Measurements from ENCODE around the gene ARMH1.
A peak's percentile ranks its signal among the peaks of the same experiment; 100 is the strongest.
"Not testable (repeated sequence)": the region's sequence is repeated elsewhere in the genome, so short reads cannot be mapped to it uniquely, and the experiment has no call there.

The ARMH1 gene

DNA sequence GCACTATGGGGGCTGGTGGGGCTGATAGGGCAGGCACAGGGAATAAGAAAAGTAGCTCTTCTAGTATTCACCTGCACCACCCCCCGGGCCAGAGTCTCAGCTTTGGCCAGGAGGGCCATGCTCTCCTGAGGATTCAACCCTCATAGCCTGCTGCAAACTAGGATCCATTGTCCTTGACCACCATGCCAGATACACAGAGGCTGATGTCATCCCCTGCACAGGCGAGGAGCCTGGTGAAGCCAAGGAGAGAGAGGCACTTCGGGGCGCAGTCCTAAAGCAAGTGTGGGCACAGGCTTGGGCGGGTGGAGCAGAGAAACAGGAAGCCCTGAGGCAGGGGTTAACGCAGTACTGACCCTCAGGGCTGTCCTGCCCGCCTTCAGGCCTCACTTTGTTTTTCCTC, 29.7 kb upstream of the ARMH1 start:
- DNase-seq (ENCODE audit: low read depth in 2 of 2): no peak

GRCh38 chr1:44645476-44646244, 28.9 kb upstream of the ARMH1 start:
- DNase-seq (ENCODE audit: low read depth in 2 of 2): no peak

DNA sequence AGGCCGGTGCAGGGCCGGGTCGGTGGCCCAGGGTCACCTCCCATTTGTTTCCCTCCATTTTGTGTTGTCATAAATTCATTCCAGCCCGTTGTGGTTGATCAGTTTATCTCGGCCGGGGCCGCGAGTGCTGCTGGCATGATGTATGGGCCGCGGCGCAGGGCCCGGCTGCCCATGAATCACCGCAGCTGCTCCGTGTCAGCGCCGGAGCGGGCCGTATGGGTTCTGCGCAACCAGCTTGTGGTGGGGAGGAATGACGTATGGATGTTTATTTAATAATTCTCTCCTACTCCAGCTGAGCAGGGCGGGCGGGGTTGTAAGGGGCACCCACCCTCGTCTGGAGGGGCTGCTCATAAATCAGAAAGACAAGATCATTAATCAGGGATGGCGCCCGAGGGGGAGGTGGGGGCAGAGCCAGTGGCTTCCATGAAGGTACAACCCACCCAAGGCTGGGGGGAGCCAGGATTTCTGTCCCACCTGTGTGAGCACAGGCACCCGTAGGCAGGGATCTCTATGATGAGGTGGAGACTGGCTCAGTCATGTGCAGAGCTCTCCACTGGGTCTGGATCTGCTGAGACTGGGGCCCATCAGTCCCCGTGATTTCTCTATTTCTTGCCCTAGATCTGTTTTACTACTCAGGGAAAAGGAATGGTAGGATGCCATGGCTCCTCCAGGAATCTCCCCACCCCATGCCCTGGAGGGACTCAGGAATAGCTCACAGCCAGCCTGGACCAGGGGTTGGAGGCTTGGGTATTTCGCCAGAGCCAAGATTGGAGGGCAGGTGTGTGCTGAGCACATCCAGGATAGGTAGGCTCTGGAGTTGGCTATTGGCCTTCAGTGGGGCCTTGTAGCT, 28.0 kb upstream of the ARMH1 start:
- DNase-seq (ENCODE audit: low read depth in 2 of 2): no peak

DNA sequence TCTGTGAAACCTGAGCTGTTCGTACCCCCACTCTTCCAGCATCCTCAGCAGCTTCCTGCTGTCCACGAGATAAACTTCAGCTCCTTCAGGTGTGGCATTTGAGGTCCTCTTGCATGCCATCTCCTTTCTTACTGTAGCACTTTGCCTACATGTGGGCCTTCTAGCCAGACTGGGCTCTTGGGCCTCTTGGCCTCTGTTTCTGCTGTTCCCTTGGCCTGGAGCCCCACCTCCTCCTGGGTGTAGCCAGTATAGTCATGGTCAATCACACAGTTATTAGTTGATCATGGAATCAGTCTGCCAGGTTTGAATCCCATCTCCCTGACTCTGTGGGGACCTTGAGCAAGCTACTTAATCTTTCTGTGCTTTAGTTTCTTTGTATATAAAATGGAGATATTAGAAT, 26.6 kb upstream of the ARMH1 start:
- DNase-seq (ENCODE audit: low read depth in 2 of 2): no peak

- DNase-seq (ENCODE audit: low read depth in 2 of 2): no peak
Observed at GRCh38 chr1:44648529-44649250, 25.8 kb upstream of the ARMH1 start.

- no peak for DNase-seq (ENCODE audit: low read depth in 2 of 2)
Observed at GRCh38 chr1:44649788-44650158, 24.7 kb upstream of the ARMH1 start.

GRCh38 chr1:44650159-44650831, 24.2 kb upstream of the ARMH1 start:
- DNase-seq (ENCODE audit: low read depth in 2 of 2): no peak

DNA sequence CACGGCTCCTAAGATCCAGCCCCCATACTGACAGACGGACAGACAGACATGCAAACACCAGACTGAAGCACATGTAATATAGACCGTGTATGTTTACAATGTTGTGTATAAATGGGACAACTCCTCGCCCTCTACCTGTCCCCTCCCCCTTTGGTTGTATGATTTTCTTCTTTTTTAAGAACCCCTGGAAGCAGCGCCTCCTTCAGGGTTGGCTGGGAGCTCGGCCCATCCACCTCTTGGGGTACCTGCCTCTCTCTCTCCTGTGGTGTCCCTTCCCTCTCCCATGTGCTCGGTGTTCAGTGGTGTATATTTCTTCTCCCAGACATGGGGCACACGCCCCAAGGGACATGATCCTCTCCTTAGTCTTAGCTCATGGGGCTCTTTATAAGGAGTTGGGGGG, 23.4 kb upstream of the ARMH1 start:
- no peak for DNase-seq (ENCODE audit: low read depth in 2 of 2)

DNA sequence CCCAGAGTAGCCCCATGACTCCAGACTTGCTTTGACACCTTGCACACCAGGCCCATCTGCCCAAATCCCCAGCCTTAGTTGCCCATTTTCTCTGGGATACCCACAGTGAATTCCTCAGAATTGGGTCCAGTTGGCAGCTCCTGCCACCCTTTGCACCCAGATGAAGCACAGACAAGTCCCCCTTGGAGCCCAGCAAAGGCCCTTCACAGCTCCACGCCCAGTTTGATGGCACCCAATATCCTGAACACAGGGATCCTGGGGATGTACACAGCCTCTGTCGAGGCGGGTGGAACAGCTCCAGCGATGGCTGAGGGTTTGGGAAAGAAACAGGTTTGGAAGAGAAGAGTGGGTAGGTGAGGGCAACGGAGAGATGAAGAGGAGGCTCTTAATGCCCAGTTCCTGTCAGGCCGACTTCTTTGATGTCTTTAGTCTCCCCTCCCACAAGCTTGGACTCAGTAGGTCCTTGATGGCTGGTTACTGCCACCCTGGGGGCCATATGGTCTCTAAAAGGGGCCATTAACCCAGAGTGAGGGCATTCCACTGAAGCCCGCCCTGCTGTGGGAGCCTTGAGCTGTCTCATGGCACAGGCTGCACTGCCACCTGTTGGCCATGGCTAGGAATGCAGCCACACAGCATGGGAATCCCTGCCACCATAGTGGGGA, 21.9 kb upstream of the ARMH1 start:
- DNase-seq (ENCODE audit: low read depth in 2 of 2): peak; percentile 41 to 47

DNA sequence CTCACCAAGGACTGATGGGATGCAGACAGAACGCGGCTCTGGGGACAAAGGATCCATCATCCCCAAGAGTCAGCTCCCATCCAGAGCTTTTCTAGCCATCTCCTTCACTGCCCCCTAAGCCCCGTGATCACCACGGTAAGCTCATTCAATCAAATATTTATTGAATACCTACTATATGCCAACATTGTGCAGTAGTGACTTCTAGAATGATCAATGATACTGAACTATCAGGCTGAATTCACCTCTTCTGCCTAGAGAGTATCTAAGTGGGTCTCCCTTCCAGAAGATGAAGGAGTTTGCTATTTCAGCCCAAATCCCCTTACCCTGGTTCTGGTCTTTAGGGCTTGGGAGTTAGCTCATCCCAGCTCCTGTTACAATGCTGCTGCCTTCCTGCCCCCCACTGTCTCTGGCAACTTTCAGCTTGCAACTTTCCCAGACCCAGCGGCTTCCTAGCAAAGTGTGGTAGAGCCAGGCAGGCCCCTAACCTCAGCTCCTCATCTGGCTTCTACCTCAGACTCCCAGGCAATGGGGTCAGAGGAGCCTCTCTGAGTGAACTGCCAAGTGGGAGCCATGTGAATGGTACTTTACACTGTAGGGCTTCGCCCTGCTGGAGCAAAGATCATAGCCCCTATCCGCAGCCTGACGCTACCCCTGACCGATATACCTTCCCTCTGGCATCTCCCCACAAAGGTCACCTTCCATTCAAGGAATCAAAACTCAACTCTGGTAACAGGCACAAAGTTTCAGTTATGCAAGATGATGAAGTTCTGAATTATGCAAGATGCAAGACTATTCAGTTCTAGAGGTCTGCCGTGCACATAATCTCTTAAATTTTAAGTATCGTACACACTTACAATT, 21.2 kb upstream of the ARMH1 start:
- DNase-seq (ENCODE audit: low read depth in 2 of 2): no peak

- no peak for DNase-seq (ENCODE audit: low read depth in 2 of 2)
Observed at GRCh38 chr1:44654621-44655187, 19.8 kb upstream of the ARMH1 start.

- no peak for DNase-seq (ENCODE audit: low read depth in 2 of 2)
Observed at GRCh38 chr1:44655609-44656008, 18.9 kb upstream of the ARMH1 start.

DNA sequence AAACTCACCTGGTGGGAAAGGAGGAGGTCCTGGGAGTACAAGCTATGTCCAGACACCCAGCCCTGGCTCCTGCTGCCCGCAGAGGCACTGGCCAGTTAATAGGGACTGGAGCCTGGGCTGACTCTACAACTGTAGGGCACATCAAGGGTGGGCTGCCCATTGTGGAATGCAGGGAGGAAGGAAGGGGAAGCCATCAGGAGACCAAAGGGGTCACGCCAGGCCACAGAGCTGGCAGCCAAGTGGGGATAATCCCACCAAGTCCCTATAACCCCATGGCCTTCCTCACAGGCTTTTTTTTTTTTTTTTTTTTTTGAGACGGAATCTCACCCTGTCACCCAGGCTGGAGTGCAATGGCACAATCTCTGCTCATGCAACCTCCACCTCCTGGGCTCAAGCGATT, 14.9 kb upstream of the ARMH1 start:
- DNase-seq (ENCODE audit: low read depth in 2 of 2): no peak

DNA sequence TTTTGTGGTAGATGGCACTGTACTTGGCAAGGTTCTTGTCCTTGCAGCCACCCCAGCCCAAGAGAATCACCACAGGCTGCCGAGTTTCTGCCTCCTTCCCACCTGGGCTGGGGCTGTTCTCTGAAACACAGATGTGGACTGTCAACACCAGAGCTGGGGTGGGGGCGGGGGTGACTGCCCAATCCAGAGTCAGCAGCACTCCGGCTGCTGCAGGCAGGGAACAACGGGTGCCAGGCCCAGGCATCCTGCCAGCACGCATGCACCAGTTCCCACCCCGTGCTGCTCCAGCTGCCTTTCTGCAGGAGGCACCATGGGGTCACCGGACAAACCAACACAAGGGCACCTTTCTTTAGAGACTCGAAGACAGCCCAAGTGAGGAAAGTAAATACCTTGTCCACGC, 14.3 kb upstream of the ARMH1 start:
- no peak for DNase-seq (ENCODE audit: low read depth in 2 of 2)

DNA sequence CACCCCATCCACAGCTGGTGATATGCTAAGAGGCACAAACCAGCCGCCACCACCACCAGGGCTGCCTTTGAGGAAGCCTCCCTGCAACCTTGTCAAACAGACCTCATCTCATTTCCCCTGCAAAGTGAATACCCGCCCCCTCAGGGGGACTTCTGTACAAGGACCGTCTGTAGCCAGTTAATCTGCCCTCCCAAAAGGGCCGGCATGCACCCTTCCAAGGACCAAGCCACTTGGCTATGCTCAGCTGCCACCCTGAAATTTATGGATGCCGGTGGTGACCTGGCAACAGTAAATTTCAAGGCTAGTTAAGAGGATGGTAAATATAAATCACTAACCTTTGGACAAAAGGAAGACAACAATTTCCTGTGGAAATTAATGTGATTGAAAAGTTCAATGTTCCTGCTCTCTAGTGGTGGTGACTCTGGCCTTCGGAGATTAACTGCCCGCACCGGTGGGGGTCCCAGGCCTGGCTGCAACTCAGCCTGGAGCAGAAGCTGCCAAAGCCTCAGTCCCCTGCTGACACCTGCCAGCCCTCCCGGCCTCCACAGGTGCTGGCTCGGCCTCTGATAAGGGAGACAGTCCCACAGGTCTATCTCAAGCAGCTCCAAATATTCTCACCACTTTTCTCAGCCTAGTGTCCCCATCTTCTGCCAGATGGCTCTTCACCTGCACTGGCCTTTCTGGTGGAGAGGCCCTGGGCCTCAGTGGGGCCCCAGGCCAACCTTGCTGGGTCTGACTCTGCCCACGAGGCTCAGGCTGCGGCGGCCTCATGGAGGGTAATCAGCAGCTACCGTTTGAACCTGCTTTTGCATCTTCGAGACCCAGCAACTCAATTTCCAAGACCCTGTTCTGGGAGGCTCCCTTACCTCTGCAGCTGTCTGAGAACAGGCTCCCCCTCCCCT, 12.5 kb upstream of the ARMH1 start:
- no peak for DNase-seq (ENCODE audit: low read depth in 2 of 2)

- DNase-seq (ENCODE audit: low read depth in 2 of 2): no peak
Observed at GRCh38 chr1:44662683-44663030, 11.9 kb upstream of the ARMH1 start.

DNA sequence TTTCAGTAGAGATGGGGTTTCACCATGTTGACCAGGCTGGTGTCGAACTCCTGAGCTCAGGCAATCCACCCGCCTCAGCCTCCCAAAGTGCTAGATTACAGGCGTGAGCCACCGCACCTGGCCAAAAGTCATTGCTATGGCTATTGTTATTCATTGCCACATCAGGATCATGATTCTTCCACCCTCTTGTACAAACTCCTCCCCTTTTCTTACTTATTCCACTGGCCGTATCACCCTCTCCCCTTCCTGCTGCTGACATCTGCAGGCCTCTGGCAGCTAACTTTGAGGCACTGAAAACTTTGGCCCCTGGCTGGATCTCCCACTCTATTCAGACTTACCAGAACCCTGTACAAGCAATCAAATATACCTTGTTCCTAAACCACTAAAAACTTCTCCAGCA, 11.1 kb upstream of the ARMH1 start:
- no peak for DNase-seq (ENCODE audit: low read depth in 2 of 2)

- DNase-seq (ENCODE audit: low read depth in 2 of 2): peak; percentile 19 to 27
Observed at GRCh38 chr1:44664730-44665370, 9.7 kb upstream of the ARMH1 start.

DNA sequence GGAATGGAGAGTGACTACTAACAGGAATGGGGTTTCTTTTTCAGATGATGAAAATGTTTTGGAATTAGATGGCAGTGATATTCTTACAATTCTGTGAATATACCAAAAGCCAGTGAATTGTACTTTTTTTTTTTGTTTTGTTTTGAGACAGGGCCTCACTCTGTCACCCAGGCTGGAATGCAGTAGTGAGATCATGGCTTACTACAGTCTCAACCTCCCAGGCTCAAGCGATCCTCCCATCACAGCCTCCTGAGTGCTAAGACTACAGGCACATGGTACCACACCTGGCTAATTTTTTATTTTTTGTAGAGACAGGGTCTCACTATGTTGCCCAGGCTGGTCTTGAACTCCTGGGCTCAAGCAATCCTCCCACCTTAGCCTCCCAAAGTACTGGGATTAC, 7.8 kb upstream of the ARMH1 start:
- not testable (repeated sequence) for DNase-seq (ENCODE audit: low read depth in 2 of 2)

All from stimulated activated CD8-positive, alpha-beta memory T cell treated with anti-CD3 and anti-CD28 coated beads, Interleukin-15, amount 100 ng/mL, for 48 hours (primary cell).